Putamen (tissue), 1 donor: ENCODE data around the gene S100A5.
"Not testable (repeated sequence)": the region's sequence is repeated elsewhere in the genome, so short reads cannot be mapped to it uniquely, and the experiment has no call there.

Source experiments
- DNase-seq: peaks from one replicate; pipeline ENCODE4 v3.0.0-alpha.2; 2016; ENCODE audit warnings: low spot score

S100A5 gene, protein sequence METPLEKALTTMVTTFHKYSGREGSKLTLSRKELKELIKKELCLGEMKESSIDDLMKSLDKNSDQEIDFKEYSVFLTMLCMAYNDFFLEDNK

DNA sequence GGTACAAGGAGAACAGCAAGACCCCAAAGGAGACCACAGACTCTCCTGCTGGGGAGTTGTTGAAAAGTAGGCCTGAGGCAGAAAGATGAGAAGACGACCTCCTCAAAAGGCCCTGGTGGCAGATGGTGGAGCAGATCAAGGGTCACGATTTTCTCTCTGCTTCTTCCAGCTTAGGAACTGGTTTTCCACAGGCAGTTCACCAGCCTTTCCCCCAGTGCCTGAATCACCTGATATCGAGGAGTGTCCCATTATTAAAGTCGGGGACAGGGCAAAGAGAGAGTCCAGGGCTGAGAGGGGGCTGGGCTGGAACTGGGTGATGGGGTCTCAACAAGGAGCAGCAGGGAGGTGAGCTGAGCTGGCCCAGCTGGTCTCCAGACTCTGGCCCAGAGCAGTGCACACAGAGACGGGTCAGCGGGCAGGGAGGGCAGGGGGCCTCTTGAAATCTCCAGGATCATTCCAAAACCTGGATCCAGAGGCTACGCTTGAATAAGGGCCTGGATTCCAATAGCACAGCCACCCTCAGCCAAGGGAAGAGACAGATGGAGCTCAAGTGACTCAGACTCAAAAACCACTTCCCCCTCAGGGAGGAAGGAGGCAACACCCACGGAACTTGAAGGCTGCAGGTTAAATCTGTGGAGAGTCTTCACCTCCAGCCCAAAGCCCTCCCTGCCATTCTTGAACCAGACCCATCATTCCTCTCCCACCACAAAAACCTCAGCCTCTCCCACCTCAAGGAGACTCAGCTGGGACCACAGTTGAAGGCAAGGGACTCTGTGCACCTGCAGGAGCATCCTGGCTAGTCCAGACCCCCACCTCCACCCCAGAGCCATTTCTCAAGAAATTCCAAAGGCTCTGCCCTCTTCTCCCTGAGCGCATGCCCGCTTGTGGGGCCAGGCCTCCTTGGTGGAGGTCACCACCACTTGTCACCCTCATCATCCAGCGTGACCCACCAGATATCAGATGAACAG, at the start of gene S100A5:
Gene S100A5, minus strand, starts transcription at position 541 of the 968 bp plus-strand sequence. CDS start 743 bp downstream, outside the sequence.
- no peak for DNase-seq

DNA sequence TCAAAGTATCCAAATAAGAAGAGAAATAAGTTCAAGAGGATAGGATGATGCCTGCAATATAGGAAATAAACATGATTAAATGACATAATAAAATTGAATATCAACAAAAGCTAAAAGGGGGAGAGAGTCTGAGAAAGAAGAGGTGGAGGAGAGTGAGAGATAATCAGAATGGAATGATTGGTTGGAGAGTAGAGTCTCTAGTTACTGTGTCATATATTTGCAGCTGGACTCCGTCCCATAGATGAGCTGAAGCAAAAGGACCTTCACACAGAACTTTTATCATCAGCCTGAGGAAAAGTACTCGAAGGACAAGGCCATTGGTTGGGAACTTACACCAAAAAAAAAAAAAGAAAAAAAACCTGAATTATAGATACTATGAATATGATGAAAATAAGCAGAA, 47.7 kb upstream of the S100A5 start:
- no peak for DNase-seq

DNA sequence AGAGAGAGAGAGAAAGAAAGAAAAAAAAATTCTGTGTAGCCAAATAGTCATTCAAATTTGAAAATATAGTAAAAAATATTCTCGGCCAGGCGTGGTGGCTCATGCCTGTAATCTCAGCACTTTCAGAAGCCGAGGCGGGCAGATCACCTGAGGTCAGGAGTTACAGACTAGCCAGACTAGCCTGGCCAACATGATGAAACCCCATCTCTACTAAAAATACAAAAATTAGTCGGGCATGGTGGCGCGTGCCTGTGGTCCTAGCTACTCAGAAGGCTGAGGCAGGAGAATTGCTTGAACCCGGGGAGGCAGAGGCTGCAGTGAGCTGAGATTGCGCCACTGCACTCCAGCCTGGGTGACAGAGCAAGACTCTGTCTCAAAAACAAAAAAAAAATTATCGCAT, 47.3 kb upstream of the S100A5 start:
- not testable (repeated sequence) for DNase-seq

DNA sequence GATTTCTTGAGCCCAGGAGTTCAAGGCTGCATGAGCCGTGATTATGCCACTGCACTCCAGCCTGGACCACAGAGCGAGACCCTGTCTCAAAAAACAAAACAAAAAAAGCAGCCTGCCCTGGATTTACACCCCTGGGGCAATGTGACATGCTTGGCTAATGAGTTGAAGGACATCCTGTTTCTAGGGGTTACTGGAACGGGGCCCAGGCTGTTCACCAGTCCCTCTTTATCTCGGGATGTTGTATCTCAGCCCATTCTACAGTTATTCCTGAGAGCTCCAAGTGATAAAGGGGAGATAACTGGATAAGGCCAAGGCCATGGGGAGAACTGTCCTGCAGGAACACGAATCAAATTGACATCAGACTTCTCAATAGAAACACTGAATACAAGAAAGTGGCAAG, 46.6 kb upstream of the S100A5 start:
- no peak for DNase-seq

DNA sequence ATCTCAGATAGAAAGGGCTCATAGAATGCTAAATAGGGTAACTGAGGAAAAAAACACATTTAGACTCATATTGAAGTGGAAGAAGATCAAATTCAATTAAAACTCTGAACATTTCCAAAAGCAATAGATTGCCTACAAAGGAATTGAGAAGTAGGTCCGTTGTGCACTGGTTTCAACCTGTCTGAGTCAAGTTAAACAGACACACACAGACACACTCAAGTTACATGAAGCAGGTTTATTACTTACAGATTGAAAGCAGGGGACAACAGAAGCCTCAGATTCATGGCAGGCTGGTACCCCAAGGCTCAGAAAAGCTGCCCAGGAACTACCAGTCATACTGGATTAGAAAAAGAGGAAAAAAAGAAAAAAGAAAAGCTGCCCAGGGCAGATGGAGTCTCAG, 45.6 kb upstream of the S100A5 start:
- no peak for DNase-seq

DNA sequence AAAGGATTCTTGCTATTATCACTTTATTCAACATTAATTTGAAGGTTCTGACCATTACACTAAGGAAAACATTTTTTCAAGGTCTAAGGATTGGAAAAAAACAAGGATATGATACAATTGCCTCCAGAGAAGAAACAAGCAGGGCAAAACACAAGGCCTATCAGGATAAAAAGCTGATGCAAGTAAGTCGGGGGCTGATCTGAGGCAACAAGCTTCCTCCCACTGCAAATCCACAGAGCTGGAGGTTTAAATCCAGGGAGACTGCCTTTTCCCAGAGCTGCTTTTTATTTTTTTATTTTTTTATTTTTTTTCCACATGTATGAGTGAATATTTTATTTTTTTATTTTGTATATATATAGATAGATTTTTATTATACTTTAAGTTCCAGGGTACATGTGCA, 44.3 kb upstream of the S100A5 start:
- DNase-seq = no peak

DNA sequence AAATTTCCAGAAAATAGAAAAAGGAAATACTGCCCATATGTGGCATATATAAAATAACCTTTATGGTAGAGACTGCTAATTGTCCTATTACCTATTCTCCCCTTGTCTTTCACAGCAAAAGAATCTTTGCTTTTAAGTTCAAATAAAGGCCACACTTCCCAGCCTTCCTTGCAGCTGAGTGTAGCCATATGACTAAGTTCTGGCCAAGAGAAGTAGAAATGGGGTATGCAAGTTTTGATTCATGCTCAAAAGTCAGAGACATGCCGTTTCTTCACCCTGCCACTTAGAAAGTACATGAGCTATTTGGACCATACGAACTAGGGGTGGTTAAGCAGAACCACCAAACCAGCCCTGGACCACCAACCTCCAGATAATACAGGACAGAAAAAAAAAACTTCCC, 43.2 kb upstream of the S100A5 start:
- DNase-seq = no peak

DNA sequence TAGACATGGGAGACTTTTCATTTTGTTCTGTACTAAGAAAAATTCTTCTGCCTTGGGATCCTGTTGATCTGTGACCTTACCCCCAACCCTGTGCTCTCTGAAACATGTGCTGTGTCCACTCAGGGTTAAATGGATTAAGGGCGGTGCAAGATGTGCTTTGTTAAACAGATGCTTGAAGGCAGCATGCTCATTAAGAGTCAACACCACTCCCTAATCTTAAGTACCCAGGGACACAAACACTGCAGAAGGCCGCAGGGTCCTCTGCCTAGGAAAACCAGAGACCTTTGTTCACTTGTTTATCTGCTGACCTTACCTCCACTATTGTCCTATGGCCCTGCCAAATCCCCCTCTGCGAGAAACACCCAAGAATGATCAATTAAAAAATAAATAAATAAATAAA, 42.8 kb upstream of the S100A5 start:
- DNase-seq = not testable (repeated sequence)

DNA sequence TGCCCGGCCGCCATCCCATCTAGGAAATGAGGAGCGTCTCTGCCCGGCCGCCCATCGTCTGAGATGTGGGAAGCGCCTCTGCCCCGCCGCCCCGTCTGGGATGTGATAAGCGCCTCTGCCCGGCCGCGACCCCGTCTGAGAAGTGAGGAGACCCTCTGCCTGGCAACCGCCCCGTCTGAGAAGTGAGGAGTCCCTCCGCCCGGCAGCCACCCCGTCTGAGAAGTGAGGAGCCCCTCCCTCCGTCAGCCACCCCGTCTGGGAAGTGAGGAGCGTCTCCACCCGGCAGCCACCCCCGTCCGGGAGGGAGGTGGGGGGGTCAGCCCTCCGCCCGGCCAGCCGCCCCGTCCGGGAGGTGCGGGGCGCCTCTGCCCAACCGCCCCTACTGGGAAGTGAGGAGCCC, 42.1 kb upstream of the S100A5 start:
- not testable (repeated sequence) for DNase-seq

DNA sequence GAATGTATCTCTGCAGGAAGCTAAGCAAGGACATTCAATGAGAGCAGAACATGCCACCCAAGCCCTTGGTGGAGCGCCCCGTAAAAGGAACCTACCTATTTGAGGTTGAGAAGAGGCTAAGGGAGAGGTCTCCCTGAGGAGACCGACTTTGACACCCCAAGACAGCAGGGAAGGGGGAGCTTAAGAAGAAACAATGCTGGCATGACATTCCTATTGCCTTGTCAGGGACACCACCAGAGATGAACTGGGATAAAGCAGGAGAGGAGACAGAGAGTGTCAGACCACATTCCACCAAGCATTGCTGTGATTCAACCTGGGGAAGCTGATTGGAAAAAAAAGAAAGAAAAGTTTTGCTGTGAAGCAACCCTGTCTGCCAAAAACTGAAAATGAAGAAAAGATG, 38.2 kb upstream of the S100A5 start:
- DNase-seq = no peak

DNA sequence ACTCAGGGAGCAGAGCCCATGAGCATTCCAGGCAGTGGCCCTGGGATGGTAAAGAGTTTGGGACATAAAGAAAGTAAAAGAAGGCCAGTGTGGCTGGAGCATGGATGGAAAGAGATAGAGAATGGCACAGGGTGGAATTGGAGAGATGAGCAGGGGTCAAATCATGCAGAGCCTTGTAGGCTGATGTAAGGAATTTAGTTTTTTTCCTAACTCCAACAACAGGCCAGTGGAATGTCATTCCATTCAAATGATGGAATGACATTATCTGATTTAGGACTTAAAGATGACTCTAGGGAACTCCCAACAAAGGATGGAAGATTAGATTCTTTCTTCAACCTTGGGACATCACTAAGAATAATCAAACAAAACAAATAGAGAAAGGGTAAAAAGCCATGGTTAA, 37.8 kb upstream of the S100A5 start:
- no peak for DNase-seq

DNA sequence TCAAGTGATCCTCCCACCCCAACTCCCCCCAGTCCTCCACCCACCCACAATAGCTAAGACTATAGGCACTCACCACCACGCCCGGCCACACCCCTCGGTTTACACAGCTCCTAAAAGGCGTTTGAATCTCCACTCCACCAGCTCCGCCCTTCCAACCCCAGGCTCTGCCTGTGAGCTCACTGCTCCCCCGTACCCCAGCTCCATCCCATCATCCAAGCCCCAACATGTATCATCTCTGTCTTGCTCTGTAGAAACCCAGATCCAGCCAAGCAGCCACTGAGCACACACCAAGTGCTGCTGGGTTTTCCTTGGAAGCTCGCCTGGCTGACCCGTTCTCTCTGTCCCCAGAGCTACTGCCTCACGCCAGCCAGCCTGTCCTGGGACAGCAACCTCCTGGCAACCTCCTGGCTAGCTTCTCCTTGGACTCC, 36.9 kb upstream of the S100A5 start:
- DNase-seq = no peak

DNA sequence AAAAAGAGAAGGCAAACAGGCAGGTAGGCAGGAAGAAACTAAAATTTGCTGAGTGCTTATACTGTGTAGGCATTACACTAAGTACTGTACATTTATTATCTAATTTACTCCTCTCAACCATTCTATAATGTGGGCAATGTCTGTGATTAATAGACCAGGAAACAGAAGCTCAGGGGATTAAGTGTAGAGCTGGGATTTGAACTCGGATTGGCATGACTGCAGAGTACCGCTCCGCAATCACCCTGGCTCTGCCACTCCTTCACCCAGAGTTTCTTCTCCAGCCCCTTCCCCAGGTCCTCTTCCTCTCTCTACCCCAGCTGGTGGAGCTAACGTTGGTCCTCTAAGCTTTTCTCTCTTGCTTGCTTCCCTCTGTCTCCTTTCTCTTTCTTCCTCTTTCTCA, 36.4 kb upstream of the S100A5 start:
- no peak for DNase-seq

DNA sequence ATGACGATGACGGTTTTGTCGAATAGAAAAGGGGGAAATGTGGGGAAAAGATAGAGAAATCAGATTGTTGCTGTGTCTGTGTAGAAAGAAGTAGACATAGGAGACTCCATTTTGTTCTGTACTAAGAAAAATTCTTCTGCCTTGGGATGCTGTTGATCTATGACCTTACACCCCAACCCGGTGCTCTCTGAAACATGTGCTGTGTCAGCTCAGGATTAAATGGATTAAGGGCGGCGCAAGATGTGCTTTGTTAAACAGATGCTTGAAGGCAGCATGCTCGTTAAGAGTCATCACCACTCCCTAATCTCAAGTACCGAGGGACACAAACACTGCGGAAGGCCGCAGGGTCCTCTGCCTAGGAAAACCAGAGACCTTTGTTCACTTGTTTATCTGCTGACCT, 34.8 kb upstream of the S100A5 start:
- not testable (repeated sequence) for DNase-seq

DNA sequence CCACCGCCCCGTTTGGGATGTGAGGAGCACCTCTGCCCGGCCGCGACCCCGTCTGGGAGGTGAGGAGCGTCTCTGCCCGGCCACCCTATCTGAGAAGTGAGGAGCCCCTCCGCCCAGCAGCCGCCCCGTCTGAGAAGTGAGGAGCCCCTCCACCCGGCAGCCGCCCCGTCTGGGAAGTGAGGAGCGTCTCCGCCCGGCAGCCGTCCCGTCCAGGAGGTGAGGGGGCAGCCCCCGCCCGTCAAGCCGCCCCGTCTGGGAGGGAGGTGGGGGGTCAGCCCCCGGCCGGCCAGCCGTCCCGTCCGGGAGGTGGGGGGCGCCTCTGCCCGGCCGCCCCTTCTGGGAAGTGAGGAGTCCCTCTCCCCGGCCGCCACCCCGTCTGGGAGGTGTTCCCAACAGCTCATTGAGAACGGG, 34.4 kb upstream of the S100A5 start:
- not testable (repeated sequence) for DNase-seq

DNA sequence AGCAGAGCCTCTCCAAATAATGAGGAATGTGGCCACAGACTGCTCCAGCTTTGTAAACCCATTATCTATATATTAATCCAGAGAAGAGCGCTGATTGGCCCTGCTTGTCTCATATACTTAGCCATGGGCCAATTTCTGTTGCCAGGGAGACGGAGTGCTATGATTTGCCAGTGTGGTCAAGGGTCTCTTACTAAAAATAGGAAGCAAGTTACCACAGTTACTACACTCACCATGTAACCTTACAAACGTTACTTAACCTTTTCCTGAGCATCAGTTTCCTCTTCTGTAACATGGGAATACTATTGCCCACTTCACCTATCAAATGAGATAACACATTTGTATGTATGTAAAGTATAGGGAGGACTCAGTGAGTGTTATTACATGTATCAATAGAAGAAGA, 32.6 kb upstream of the S100A5 start:
- DNase-seq = no peak

DNA sequence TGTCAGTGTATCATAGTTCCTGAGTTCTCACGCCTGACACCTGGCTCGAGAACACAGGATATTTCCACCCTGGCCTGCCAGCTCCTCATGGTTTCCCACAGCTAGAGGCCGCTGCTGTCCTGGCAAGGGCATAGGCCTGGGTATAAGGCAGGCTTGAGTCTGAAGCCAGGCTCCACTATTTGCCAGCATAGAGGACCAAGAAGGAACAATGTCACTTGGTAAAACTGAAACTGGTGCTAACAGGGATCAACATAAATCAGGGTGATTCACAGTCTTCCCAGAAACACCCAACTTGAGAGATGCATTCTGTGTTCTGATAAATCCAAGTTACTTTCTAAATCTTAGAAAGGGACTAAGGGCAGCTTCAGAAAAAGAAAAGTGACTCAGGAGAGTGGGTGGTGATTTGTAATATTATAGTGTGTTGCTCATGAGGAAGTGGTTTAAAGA, 31.9 kb upstream of the S100A5 start:
- peak; percentile 81 for DNase-seq

DNA sequence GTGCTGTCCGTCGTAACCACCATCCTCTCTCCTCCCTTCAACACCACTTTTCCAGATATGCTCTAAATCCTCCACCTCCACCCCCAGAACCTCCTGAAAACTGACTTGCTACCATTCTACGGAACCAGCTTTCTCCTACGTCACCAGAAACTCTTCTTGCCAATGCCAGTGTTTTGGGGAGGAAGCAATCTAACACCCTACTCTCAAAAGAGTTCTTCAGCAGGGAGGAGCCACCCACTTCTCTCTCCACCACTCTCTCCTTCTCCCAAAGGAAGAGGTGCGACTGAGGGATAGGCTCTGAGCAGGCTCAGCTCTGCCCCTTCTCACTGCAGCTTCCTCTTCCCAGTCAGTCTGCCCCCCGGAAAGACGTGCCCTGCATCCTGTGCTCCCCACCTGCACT, 31.0 kb upstream of the S100A5 start:
- no peak for DNase-seq

DNA sequence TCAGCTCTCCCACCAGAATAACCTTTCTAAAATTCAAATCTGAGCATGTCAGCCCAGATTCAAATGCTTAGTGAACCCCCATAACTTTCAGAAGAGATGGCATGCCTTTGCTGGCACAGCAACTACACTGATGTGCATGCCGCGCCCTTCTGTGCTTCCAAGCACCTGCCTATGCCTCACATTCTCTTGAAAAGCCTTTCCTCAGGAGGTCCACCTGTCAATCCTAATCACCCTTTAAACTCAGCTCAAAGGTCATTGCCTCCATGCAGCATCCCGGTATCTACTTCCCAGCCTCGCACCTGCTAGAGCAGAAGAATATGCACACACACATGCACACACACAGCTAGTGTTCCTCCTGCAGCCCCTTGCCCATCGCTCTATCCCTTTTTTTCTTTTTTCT, 30.1 kb upstream of the S100A5 start:
- no peak for DNase-seq

DNA sequence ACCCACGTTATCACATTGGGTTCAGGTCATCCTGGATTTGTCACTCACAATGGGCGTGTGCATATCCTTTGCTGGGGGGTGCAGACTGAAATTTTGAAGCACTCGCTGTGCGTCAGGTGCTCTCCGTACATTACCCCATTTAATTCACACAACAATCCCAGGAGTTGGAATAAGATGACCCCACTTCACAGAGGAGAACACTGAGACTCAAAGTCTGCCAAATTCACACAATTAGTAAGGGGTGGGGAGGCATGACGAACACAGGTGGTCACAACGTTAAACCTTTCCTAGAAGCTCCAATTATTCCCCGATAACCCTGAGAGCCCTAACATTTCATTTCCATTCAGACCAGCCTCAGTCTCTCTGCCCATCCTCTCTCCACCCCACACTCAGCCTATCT, 28.7 kb upstream of the S100A5 start:
- DNase-seq = no peak

DNA sequence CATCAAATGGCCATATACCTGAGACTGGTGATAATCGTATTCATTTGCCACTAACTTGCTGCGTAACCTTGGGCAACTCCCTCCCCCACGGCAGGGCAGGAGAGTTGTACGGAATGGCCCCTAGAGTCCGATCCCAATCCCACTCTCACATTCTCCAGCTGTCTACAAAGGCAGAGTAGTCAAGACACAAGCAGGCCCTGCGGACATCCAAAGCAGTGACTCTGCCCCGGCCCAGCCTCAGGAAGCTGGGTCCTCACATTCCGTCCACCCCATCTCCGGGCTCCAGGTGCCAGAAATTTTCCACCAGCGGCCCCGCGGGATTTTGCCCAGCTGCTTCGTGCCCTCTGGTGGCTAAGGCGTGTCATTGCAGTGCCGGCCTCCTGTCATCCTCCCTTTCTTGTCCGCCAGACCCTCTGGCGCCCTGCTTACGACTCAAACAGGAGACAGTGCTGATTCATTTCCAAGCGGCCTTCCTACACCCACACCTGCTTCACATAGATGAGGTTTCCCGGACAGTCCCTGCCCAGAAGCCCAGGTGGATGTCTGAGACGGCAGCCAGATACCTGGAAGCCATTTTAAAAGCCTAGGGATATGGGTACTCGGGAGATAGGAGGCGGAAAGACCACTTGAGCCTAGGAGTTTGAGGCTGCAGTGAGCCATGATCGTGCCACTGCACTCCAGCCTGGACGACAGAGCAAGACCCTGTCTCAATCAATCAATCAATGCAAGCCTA, 27.8 kb upstream of the S100A5 start:
- DNase-seq = peak; percentile 61

DNA sequence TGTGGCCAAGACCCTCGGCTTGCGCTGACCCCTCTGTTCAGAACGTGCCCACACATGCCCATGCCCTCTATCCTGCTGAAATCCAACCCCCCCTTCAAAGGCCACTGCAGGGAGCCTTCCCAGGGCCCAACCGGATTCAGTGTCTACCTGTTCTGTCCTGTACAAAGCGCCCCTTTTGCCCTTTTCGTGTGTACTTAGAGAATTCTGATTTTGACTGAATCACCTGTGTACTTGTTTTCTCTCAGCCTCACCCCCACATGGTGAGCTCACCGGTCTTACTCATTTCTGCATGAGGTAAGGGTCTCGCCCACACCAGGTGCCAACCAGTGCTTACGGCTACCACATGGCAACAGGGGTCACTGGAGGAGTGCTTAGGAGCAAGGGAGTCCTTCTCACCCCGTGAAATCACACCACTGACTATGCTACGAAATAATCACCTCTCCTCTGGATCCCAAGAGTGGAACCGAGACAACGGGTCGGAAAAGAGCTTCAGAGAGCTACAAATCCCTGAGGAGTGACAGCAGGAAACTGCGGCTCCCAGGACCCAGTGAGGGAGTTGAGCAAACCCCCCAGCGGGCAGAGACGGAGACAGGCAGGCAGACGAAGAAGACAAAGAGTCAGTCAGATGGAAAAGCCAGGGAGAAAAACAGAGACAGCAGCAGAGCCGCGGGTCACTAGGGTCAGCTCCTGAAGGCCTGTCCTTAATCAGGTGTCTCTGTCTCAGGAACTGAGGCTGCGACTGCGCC, 27.1 kb upstream of the S100A5 start:
- no peak for DNase-seq
